SIG-M5 treated with dmso at 0.1 percent for 504 hours (cell line): Measurements from ENCODE around the gene TMEM54.
A peak's percentile ranks its signal among the peaks of the same experiment; 100 is the strongest.

Source experiments
- DNase-seq: peaks from one replicate; lab custom pipeline; 2025; ENCODE audit not compliant: unreplicated experiment; lab: John Stamatoyannopoulos, UW

The TMEM54 gene

DNA sequence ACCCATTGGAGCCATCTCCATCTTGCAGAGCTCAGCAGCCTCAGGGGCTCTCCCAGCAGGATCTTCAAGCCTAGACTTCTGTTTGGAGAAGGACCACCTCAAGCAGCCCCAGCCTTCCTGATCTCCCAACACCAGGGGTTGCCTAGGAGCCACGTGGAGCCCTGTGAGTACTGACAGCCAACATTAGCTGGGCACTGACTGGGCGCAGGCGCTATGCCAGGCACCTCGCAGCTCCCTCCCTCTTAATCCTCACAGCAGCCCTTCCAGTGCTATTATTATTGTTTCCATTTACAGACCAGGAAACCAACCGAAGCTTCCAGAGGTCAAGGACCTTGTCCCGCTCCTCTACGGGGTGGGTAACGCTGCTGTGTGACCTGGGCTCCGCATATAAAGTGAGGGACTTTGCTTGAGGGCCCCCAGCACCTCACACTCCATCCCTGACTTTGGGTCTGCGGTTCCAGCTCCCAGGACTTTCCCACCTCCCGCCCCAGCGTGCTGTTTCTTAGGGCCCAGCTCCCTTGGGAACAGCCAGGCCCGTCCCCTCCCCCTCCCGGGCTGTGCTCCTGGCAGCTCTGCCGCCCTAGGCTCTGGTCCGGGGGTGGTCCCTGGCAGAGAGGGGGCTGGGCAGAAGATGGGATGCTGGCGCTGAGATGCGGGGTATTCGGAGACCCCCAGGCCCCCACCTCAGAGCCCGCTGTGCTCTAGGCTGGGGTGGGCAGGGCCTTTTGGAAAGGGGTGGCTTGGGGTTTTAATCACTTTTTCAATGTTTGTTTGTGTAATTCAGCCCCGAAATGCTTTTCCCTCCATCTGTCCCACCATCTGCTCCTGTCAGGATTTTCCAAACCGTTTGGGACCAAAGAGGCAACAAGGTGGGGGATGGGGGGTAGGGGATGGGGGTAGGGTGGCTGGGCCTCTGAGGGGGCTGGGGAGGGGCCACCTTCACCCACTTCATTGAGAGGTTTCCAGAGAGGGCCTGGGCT lies 19.0 kb downstream of the TMEM54 start:
- no peak for DNase-seq

DNA sequence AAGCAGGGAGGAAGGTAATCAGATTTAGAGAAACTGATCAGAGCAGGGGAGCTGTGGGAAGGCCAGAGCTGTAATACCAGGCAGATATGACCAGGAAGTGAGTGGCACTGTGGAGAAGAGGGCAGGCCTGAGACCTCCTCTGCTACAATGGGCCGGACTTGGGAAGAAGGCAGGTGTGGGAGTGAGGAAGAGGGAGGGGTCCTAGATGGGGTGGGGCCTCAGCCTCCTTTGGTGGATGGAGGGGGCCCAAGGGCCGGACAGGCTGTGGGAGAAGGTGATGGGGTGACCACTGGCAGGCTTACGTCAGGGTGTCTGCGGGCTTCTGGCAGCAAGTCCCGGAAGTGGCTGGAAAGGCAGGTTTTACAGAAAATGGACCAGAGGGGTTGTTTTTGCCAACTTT lies 19.9 kb downstream of the TMEM54 start:
- DNase-seq: no peak

DNA sequence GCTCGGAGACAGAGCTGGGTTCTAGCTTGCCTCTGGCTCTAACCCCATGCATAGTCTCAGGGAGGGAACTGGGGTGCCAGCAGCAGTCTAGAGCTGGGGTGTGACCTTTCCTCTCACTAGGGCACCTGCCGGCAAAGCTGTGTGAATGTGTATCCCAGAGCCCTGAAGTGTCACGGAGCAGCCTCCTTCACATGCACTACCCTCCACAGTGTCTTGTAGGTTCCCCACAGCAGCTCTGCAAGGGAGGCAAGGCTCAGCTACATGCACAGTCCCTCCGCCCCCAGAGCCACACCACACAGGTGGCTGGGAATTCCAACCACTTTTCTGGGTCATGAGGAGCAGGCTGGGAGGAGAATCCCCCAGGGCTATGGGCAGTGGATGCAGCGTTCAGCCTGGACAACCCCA lies 22.6 kb downstream of the TMEM54 start:
- no peak for DNase-seq

DNA sequence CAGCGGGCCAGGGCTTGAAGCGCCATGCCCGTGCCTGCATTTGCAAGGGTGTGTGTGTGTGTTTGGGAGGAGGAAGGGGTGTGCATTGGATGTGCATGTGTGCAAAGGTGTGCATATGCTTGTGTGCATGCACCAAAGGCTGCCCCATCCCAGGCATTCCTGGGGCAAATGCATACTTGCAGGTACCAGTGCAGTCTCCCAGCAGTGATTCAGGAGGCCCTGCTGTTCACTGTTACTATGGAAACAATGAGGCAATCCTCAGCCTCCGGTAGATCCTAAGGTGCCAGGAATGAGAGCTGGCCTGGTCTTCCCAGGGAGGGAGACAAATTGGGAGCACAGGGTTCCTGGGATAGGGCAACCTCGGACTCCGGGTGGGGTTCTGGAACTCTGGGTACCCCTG lies 23.0 kb downstream of the TMEM54 start:
- no peak for DNase-seq

DNA sequence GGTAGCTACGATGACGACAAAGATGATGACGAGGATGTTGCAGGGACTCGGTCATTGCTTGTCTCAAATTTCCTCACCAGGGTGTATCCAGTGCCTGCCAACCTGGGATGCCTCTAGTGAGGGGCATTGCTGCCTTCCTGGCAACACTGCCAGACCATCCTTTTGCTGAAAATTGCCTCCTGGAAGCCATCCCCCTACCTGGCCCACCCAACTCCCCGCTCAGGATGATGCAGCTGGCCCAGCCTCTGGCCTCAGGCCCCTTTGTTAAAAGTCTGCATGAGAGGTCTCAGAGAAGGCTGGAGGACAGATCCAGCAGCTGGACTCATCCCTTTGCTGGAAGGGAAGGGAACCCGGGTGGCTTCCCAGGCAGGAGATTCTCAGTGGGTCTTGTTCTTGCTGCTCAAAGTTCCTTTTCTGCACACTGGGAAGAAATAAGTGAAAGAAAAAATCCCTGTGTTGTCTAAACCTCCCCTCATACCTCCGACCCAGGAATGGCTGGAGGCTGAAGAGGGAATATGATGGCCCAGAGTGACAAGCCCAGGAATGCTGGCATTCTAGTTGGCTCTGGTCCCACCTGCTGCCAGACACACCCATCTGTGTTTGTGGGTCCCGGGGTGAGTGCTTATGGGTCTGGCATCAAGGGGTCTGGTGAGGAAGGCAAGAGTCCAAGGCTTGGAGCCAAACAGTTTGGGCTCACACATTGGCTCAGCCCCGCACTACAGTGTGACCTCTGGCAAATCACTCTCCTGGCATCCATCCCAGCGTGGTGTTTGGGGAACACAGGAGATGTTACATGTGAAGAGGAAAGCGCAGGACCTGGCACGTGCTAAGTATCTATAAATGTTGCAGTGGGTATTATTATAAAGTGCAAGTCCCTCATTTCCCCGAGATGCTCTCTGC lies 23.7 kb downstream of the TMEM54 start:
- no peak for DNase-seq

DNA sequence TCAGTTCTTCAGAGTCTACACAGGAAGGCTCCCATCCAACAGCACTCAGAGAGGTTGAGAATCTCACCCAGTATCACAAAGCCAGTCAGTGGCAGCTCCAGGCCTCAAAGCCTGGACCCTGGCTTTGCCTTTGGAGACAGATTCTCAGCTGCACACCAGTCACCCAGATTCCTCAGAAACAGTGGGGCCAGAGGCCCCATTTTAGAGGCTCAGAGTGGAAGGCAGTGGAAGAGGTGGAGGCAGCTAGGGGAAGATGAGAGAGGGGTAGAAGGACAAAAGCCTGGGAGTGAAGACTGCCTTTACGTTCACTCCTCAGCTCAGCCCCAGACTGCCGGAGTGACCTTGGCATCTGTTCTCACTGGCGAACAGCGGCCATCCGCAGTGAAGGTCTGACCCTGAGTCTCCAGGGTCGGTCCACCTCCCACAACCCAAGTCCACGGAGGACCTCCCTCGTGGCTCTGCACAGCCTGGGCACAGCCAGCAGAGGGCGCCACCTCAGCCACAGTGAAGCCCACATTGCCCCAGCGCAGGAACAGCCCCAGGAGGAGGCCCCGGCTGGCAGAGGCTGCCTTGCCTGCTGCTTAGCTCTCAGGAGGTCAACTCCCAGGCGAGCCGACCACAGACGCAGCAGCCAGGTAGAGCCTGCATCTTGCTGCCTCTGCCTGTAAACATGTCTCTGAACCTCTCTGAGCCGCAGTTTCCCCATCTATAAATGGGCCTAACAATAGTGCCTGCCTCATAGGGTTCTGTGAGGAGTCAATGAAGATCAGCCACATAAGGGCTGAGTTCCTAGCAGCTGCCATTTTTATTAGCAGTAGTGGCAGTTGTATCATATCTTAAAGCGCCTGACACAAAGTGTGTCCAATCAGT lies 24.6 kb downstream of the TMEM54 start:
- DNase-seq: peak; percentile 46

DNA sequence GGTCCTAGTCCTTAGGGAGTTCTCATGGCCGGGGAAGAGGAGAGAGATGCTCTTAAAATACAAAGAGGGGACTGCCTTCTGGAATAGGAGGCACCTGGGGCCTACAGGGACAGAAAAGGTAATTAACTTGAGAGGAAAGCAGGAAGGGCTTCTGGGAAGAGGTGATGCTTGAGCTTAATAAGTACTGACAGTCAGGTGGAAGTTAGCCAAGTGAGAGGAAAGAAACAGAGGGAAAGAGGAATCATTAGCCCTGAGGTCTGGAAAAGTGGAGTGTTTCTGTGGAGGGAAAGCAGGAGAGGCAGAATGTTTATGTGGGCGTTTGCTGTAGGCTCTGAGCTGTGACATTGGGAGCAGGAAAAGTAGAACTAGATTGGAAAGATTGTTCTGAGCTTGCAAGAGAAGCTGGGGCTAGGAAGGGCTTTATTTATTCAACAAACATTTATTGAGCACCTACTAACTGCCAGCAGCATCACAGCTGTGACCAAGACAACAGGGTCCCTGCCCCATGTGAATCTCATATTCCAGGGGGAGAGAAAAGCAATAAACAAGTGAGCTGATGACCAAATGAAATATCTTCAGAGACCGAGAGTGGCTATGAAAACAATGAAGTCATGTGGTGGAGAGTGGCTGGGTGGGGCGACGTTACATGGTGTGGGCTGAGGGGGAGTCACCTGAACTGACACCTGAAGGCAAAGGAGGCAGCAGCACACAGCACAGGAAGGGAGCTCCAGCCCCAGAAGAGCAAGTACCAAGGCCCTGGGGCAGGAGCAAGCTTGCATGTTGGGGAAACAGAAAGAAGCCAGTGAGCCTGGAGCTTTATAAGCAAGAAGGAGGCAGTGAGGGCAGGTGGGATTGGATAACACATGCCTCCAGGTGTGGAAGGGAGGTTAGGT lies 26.1 kb downstream of the TMEM54 start:
- DNase-seq: no peak

DNA sequence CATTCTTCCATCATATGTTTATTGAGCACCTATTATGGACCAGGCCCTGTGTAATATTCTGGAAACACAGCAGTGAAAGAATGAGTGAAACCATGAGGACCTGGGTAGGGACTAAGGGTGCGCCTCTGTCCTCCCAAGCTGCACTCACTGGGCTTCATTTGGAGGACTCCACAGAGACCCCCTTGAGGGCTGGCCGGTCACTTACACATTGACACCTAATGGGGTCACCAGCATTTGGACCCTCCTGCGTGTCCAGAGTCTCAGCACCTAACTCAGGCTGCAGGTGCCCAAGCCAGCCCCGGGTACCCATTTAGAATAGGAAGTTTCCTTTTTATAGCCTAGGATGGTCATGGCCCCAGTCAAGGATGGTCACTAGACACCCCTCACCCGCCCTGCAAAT lies 27.7 kb downstream of the TMEM54 start:
- DNase-seq: no peak

DNA sequence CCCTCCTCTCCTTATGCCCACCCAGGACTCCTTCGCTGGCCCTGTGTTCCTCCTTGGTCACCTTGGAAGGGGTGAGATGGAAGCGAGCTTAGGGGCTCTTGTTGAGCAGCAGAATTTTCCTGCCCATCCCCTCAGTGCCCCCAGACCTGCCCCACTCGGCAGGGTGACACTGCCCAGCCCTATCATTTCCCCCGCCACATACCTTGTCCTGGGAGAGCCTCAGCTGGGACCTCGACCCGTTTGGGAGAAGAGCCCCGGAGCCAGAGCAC lies 29.1 kb downstream of the TMEM54 start:
- no peak for DNase-seq

DNA sequence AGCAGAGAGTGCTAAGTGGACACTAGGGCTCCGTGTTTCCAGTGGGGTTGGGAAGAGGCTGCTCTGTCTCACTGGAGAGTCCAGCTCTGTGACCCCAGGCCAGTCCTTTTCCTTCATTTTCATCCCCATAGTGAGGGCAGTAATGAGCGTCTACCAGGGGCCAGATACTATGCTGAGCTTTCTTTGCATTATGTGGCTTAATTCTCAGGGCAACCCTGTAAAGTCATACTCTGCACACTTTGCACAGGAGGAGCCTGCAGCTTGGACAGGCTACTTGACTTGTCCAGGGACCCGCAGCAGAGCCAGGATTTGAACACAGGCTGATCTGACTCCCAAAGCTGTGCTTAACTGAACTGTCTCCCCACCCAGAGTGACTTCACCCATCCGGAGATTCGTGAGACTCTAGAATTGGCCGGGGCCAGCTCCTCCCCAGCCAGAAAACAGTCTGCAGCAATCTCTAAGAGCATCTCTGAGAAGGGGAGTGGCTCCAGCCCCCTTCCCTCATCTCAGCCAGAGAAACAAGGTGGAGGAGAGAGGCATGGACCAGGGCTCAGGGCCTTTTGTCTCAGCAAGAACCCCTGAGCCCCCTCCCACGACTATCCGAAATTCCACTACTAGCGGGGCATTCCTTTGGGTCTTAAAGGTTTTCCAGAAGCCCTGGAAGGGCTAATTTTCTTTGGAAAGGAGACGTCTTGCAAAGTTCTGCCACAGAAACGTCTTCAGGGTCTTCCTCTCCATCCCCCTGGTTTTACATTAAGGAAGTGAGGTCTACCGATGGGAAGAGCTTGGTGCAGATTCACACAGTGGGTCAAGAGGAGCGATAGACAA lies 29.6 kb downstream of the TMEM54 start:
- DNase-seq: no peak

DNA sequence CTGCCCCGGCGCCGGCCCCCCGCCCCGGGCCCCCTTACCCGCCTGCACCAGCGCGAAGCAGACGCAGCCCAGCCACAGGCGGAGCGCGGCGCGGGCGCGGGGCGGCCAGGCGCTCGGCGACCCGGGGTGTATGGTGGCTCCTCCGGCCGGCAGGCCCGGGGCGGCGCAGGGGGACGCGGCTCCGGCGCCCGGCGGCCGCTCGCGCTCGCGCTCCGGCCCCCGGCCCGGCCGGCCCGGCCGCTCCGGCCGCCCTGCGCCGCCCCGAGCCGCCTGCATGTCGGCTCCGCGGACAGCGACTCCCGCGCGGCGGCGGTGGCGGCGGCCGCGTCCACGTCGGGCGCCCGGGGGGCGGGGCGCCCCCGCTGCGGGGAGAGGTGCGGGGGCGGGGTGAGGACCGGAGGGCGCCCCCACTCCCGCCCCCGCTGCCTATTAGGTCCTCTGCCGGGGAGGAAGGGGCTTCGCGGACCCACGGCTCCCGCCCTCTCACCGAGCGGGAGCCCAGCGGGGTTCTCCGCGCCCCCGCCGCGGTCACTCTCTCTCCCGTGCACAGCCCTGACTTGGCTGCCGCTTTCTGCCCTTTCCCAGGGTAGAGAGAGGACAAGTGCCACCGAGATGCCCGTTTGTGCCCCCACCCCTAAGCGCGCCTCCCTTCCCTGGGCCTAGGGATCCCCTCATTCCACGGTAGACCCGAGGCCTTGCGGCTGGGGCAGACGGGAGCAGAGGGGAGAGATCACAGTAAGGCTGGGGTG lies 30.4 kb downstream of the TMEM54 start, which contains the start of gene FNDC5:
Gene FNDC5, minus strand, starts transcription at position 298 of the 749 bp plus-strand sequence.
- DNase-seq: no peak

DNA sequence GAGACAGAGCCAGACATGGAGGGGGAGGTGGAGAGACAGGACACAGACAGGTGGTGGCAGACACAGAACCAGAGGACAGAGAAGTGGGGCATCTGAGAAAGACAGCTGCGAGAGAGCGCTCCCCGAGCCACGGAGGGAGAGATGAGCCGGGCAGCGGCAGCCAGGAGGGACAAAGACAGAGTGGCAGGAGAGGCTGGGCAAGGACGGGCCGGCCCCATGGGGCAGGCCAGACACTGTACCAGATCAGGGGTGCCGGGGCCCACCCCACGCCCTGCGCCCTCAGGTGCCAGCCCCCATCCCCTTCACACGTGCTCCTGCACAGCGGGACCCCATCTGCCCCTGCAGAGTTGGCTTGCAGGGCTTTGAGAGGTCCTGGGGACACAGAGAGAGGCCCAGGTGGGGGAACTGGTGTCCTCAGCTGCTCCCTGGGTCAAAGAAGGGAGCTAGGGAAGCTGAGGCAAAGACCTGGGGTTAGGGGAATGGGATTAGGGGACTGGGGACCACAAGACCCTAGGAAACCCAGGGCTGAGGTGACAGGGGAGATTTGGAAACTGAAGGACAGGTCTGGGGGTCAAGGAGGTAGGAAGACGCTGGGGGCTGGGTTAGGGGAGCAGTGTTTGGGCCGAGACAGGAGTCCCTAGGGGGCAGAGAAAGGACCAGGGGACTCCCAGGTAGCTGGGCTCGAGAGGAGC lies 31.1 kb downstream of the TMEM54 start:
- DNase-seq: no peak

DNA sequence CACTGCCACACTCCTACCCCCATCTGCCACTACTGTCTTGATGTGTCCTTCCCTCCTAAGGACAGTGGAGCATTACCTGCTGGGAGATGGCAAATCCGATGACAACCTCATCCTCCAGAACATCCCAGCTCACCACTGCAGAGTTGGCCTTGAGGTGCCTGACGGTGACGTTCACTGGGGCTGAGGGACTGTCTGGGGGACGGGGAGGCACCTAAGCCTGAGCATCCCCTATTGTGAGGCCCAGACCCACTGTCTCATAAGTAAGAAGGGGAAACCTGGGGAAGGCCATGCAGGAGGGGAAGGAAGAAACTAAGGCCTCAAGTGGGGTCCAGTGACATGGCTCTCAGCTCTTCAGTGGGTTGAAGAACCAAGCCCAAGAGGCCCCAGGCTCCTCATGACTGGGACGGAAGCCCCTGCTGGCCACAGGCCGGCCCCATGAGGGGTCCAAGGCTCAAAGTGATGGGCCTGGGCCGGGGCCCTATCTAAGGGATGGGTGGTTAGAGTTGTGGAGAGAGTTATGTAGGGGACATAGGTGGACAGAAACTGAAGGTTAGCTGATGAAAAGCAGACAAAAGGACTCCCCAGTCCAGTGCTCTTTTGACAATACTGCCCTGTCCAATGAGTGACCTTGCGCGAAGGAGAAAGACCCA lies 32.3 kb downstream of the TMEM54 start:
- no peak for DNase-seq

DNA sequence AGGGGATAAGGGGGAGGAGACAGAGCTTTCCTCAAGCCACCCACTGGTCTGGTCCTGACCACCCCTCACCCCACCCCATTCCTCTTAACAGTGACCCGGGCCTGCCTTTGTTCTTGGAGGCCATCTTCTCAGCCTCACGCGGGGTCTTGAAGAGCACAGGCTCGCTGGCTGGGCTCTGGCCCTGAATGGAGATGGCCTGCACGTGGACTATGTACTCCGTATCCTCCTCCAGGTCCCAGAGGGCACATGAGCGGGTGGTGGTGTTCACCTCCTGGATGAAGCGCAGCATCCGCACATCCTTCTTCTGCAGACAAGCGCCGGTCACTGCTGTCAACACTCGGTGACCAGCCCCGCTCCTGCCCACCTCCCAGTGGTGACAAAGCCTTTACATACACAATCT lies 33.1 kb downstream of the TMEM54 start:
- DNase-seq: no peak

DNA sequence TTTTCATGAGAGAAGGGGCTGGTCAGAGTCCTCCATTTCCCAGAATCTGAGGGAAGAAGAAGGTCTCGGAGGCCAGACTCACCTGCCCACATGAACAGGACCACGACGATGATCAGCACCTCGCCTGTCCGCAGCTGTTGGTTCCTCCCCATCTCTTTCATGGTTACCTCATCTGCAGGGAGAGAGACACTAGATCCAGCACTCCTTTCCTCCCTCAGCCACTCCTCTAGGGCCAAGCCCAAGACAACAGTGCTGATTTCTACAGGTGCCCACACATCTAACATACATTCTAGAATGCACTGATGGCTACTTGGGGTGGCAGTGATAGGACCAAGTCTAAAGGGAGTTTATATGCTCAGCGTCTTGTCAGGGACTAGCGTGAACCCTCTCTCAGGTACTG lies 33.5 kb downstream of the TMEM54 start:
- DNase-seq: no peak

DNA sequence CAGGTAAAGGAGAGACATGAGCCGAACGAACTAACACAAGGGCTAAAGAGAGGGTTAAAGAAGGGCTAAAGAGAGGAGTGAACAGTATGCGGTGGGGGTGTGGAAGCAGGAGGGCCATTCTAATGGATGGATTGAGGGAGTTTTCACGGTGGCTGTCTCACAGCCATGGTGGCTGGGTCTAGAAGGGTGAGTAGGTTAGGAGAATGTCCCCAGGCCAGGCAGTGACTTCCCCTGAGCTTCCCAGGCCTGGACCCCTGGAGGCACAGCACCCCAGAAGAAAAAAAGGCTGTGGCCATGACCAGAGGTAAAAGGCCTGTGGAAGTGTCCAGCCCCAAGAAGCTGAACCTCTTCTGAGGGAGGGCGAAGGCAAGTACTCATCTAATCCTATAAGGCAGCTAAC lies 34.0 kb downstream of the TMEM54 start:
- DNase-seq: no peak

DNA sequence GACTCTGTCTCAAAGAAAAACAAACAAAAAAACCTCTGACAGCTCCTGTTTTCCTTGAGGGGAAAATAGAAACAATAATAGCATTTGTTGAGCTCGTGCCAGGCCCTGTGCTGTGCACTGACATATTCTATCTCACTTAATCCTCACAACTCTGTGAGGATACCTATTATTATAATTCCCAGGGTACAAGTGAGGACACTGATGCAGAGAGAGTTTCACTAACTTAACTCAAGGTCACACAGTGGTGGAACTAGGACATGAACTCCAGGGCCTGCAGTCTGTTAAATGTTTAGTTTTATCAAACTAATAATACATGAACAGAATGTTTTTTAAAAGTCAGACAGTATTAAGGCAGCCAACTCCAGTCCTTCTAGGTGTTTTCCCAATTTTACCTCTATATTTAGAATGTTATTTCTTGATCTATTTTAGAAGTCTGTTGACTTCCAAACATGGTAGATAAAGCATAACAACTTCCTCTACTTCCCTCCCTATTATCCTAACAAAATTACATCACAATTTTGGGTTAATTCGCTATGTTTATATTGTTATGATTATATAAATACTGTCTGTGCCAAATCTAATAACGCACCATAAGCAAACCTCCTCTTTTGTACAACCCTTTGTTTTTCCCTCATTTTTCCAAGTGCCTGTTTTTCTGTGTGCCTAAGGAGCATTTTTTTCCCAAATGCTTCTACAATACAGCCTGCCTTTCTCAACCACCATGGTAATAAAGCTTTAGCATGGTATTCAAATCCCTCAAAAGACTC lies 35.4 kb downstream of the TMEM54 start:
- DNase-seq: no peak
